Measurements from ENCODE around the gene PPARD.

DNA sequence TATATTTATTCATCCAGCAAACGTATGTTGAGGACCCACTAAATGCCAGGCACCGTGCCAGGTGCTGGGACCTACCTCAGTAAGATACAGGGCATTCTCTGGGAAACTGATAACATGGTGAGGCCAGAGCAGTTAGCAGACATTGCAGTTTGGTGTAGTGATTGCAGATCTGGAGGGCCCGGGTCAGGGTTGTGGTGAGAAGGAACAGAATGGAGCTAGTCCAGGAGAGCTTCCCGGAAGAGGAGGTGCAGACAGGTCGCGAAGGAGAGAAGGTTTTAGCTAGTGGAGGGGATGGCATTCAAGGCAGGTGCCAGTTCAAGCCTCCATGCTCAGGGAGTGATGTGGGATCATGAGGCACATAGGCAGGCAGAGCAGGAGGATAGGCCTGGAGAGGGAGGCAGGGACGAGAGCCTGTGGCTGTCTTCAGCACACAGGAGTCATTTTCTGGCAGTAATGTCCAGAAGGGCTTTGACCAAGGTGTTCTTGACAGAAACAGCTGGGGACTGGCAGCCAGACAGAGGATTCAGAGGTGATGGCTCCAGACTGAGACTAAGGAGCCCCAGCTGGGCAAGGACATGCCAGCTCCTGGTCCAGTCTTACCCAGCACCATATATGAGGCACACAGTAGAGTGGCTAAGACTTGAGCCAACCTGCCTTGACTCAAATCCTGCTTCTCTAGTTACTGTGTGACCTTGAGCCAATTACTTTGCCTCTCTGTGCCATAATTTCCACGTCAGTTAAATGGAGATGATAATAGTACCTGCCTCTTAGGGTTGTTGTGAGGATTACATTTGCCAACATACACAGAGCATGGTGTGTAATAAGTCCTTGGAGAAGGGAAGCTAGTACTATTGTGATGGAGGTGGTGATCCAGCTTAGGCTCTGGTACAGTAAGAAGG is 61.4 kb downstream of the PPARD start:
- TF ChIP-seq POLR2A (IDR thresholded peaks at IDR 0.05) (no peak), POLR2AphosphoS5 (IDR thresholded peaks at IDR 0.05) (no peak)
- TF ChIP-seq, protein P1, sequence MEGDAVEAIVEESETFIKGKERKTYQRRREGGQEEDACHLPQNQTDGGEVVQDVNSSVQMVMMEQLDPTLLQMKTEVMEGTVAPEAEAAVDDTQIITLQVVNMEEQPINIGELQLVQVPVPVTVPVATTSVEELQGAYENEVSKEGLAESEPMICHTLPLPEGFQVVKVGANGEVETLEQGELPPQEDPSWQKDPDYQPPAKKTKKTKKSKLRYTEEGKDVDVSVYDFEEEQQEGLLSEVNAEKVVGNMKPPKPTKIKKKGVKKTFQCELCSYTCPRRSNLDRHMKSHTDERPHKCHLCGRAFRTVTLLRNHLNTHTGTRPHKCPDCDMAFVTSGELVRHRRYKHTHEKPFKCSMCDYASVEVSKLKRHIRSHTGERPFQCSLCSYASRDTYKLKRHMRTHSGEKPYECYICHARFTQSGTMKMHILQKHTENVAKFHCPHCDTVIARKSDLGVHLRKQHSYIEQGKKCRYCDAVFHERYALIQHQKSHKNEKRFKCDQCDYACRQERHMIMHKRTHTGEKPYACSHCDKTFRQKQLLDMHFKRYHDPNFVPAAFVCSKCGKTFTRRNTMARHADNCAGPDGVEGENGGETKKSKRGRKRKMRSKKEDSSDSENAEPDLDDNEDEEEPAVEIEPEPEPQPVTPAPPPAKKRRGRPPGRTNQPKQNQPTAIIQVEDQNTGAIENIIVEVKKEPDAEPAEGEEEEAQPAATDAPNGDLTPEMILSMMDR (IDR thresholded peaks at IDR 0.05 in 8 of 11, conservative IDR thresholded peaks at IDR 0.05 in 3 of 11): no peak

All from spleen (tissue), 7 donors.